ENCODE data around the gene MAOB. TPM values are rescaled to one million over a fixed set of nuclear protein-coding genes. Genes with fewer than 3 reads are reported as not detected.

MAOB gene
- total and polyA plus RNA-seq, 8 donors = 1.2 to 16.0 (median 10.2) TPM

GRCh38 chrX:43827791-43828190, 54.5 kb downstream of the MAOB start:
- TF ChIP-seq POLR2AphosphoS5 (IDR thresholded peaks at IDR 0.05) (no peak), POLR2A (IDR thresholded peaks at IDR 0.05) (no peak), CTCF (IDR thresholded peaks at IDR 0.05) (no peak), EP300 (IDR thresholded peaks at IDR 0.05) (no peak)
- no peaks in the 10 kb centered on the region for H3K36me3 ChIP-seq
- intact Hi-C loops (cut with DNase I; ENCODE audit: low total_unique reads) = no loop called here
- no peak overlapping the region for H3K27ac ChIP-seq
- H3K4me3 ChIP-seq = no peak overlapping the region
- H3K9me3 ChIP-seq = no peaks in the 10 kb centered on the region
- peak in 1 of 2 donors; percentile 28 for DNase-seq
- H3K27me3 ChIP-seq = peaks cover 0 to 4% (median 0%) of the 10 kb centered on the region in 3 donors
- no peaks in the 10 kb centered on the region for H3K4me1 ChIP-seq

GRCh38 chrX:43822014-43822413, 60.2 kb downstream of the MAOB start:
- Histone ChIP-seq H3K27me3 (peaks cover 0 to 4% (median 0%) of the 10 kb centered on the region in 3 donors), H3K4me1 (no peaks in the 10 kb centered on the region), H3K36me3 (no peaks in the 10 kb centered on the region), H3K27ac (no peak overlapping the region), H3K4me3 (no peak overlapping the region), H3K9me3 (no peaks in the 10 kb centered on the region)
- intact Hi-C loops (cut with DNase I; ENCODE audit: low total_unique reads) = no loop called here
- 39 to 73% (median 45%) methylated on average over 1 of the region's 1 CpG for WGBS, 5 donors
- no peak for TF ChIP-seq POLR2AphosphoS5 (IDR thresholded peaks at IDR 0.05)
- no peak for TF ChIP-seq POLR2A (IDR thresholded peaks at IDR 0.05)
- TF ChIP-seq EP300 (IDR thresholded peaks at IDR 0.05) = no peak
- TF ChIP-seq CTCF (IDR thresholded peaks at IDR 0.05) = no peak
- no peak for DNase-seq

DNA sequence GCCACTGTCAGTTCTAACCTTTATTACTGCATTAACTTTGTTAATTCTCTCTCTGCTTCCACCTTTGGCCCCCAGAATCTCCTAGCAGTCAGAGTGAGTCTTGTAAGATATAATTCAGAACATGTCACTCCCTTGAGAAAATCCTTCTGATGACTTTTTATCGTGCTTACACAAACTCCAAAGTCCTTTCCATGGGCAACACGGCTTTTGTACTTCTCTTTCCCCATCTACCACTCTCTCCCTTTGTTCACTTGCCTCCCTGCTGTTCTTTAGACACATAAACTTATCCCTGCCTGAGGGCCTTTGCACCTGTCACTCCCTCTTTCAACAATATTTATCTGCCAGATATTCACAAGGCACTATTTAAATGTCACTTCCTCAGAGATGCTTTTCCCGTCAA, 64.8 kb downstream of the MAOB start:
- intact Hi-C loops (cut with DNase I; ENCODE audit: low total_unique reads) = no loop called here
- H3K27ac ChIP-seq = no peak overlapping the region
- H3K4me1 ChIP-seq = no peaks in the 10 kb centered on the region
- 56 to 71% (median 63%) methylated on average over 3 of the region's 3 CpGs for WGBS, 5 donors
- no peak overlapping the region for H3K4me3 ChIP-seq
- DNase-seq = no peak
- H3K9me3 ChIP-seq = no peaks in the 10 kb centered on the region
- no peaks in the 10 kb centered on the region for H3K36me3 ChIP-seq
- H3K27me3 ChIP-seq = no peaks in the 10 kb centered on the region
- TF ChIP-seq POLR2AphosphoS5 (IDR thresholded peaks at IDR 0.05) (no peak), EP300 (IDR thresholded peaks at IDR 0.05) (no peak), CTCF (IDR thresholded peaks at IDR 0.05) (no peak), POLR2A (IDR thresholded peaks at IDR 0.05) (no peak)

DNA sequence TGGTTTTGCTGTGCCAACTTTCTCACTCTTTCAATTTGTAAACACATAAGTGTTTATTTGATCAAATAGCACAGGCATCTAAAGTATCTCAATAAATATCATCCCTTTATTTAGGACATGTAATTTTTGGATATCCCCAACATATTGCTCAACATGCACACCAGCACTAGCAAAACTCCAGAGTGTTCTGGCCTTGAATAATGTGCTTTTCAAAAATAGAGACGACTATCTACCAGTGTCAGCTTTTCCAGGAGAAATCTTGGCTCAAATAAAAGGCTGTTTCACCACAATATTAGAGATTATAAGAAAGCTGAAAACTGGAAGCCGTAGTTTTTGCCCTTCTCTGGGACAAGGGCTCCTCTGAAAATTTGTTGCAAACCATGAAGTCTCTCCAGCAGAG, 67.0 kb downstream of the MAOB start:
- H3K27ac ChIP-seq = no peak overlapping the region
- H3K36me3 ChIP-seq = no peaks in the 10 kb centered on the region
- WGBS, 5 donors = 44 to 78% (median 53%) methylated on average over 2 of the region's 2 CpGs
- no peaks in the 10 kb centered on the region for H3K9me3 ChIP-seq
- H3K4me1 ChIP-seq = no peaks in the 10 kb centered on the region
- TF ChIP-seq POLR2A (IDR thresholded peaks at IDR 0.05) (no peak), POLR2AphosphoS5 (IDR thresholded peaks at IDR 0.05) (no peak), EP300 (IDR thresholded peaks at IDR 0.05) (no peak), CTCF (IDR thresholded peaks at IDR 0.05) (no peak)
- intact Hi-C loops (cut with DNase I; ENCODE audit: low total_unique reads) = no loop called here
- no peaks in the 10 kb centered on the region for H3K27me3 ChIP-seq
- no peak for DNase-seq
- H3K4me3 ChIP-seq = no peak overlapping the region

Measured in stomach (tissue), 9 donors.